GM18858 (cell line): ENCODE results near the gene LRMDA.

Experiments used
- ATAC-seq: cut with Tn5 transposase; IDR thresholded peaks from one replicate; pipeline ENCODE4 v1.9.1; 2021; ENCODE audit not compliant: unreplicated experiment

LRMDA gene

DNA sequence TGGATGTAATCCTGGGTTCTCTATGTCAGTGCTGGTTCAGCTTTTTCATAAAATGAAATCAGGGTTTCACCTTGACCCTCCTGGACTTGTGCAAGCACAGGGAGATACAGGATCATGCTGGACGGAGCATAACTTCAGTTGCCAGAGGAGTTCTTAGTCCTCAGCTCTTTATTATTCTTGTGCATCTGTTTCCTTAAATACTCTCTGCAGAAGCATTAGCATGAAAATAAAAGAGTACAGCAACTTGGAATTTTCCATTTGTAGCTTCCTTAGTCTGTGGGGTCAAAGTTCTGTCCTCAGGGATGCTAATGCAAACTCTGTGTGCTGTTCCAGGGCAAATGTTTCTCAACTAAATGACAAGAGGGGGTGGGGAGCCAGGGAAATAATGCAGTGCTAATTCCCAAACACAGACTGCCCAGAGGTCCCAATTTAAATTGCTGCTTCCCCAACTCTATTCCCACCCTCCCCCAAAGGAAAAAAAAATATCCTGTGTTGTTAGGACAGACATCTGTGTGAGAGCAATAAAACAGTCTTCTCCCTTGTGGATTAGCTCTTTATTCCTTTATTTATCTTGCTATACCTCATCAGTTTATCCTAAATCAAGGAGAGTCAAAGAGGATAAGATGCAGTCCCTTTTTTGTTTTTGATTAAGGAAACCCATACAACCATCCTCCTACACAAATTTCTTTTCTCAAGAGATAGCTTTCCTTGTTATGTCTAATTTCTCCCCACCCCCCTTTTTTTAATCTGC lies 905.0 kb downstream of the LRMDA start:
- ATAC-seq = no peak

DNA sequence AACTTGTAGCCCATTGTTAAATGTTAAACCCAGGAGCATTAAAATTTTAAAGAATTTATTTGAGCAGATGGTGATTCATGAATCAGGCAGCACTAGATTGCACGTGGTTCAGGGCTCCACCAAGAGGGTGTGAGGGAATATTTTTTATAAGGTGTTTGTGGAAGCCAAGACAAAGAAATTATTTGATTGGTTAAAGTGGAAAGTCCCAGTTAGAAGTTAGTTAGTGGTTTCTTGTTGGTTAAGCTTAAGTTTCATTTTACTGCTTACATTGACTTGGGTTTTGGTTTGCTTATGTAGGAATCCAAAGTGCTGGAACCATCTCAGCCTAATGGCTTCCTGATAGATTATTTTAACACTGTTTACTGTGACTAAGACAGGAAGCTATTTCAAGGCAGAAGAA lies 906.2 kb downstream of the LRMDA start:
- no peak for ATAC-seq

DNA sequence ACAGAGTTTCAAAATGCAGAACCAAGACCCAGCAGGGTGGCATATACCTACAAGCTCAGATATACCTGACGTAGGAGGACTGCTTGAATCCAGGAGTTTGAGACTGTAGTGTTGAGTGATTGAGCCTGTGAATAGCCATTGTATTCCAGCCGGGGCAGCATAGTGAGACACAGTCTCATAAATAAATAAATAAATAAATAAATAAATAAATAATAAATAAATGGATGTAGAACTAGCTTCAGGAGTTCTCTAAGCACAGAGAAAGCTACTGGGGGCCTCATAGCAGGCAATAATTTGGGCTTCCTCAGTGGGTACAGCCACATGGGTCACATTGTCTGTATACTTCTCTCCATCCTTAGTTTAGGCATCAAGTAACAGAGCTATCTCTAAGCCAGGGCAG lies 906.8 kb downstream of the LRMDA start:
- ATAC-seq = no peak

DNA sequence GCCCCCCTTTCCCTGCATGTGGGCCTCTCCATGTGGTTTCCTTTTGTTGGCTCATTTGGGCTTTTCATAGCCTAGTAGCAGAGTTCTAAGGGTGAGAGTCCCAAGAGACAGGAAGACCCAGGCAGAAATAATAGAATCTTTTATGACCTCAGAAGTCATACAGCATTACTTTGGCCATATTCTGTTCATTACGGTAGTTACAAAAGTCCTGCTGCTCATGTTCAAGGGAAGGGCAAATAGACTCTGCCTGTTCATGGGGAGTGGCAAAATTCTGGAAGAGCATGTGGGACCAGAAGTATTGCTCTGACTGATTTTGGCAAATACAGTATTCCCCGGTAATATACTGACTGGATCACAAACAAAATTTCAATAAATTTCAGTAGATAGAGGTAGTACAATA lies 910.3 kb downstream of the LRMDA start:
- ATAC-seq = no peak

DNA sequence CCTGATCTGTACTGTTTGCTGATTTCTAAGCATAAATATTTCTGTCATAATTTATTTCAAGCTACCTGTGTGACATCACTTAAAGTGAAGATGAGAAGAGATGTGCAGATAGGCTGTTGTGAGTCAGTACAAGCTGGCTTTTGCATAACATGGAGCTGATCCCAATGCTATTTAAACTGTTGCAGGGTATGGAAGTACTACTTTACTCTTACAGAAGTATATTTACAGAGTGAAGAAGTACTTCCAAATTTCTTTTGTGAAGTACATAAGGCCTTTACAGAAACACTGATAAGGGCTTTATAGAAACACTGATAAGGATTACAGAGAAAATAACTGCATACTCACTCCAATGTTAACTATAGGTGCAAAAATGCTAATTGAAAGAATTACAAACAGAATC lies 911.6 kb downstream of the LRMDA start:
- no peak for ATAC-seq

DNA sequence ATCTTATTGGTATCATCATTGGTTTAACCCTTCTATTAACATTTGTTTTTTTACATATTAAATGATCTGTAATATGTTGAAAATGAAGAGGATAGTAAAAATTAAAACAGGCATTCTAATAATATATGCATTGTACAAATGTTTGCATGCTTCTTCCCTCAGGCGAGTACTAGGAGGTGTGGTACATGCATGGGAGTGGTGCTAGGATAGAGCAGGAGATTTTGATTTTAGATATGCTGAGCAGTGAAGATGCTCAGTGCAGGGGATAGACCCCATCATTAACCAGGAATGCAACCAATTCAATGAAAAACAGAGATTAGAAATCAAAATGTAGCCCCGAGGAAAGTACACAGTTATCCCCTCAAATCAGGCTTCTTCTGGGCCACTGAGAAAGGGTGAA lies 916.4 kb downstream of the LRMDA start:
- no peak for ATAC-seq

DNA sequence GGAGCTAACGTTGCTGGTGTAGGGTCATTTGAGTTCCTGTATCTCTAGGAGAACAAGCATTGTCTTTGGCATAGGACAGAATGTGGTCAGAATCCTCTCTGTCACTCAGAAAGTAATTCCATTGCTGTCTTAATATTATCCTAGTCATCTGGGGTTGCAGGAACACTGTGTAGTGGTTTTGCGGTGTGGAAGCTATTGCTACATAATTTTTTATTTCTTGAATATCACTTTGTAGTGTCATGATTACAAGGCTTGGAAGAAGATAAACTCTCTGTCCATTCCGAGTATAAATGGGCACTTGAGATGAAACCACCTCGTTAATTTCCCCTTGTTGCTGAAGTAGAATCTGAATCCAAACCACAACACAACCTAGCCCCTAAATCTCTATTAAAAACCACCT lies 919.2 kb downstream of the LRMDA start:
- no peak for ATAC-seq

DNA sequence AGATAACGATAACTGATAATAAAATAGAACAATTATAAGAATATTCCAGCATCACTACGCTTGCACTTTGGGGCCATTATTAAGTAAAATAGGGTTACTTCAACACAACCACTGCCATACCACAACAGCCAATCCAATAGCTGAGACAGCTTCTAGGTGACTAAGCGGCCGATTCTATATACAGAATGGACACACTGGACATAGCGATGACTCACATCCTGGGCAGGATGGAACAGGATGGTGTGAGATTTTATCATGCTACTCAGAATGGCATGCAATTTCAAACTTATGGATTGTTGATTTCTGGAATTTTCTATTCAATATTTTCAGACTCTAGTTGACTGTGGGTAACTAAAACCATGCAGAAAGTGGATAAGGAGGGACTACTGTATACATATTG lies 920.9 kb downstream of the LRMDA start:
- ATAC-seq = no peak

DNA sequence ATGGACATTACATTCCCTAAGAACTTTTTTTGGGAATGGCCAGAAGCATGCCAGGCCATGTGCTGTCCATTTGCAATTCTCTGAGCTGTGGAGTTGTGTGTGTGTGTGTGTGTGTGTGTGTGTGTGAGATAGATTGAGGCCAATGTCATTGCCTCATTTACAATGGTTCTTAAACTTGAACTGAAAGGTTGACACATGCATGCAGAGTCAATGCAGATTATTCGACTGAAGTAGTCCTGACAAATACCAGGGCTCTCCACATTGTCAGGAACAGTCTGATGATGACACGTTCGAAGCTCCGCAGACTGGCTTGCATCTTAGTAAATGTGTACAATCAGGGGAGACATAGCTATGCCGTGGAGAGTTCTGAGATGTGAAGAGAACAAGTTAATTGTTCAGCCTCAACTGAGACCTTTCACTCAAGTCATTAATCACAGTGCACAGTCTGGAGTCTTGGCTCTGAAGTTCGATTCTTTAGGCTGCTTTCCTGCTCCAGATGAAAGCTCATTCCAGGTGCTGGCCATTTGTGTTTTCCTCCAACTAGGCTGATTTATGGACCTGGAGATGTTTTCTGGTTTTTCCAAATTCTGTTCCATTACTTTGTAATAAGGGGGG lies 921.9 kb downstream of the LRMDA start:
- no peak for ATAC-seq

DNA sequence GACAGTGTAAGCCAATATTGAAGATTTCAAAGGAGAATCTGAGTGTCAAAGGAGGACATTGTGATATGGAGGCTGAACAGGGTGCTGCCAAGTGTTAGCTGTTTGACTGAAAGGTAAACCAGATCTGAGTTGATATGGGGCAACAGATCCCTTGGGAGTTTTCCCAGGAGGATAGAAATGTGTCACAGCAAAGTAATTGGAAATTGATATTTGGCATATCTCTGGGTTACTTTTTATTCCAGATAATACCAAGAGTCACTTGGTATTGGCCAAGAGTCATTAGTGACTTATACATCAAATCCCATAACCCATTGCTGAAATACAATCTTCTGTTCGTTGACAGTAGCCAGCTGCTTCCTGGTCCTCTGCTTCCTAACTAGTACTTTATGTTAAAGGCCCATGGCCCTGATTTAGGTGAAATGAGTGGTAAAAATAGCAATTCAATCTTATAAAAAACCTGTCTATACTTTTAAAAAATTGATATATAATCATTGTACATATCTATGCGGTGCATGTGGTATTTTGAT lies 922.9 kb downstream of the LRMDA start:
- no peak for ATAC-seq

DNA sequence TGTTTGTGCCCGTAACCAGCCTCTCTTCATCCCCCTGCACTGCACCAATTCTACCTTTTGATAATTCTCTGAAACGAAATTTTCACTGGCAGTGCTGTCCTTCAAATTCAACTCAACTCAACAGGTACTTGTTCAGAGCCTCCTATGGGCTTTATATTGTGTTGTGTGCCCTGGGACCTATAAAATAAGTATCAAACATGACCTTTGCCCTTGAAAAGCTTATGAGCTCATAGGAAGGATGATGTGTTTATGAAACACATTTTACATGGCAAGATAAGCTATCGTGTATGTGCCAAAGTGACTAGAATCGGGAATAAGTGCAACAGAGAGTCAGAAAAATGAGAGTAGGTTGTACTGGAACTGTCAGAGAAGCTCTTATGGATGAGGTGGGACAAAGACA lies 923.5 kb downstream of the LRMDA start:
- no peak for ATAC-seq

DNA sequence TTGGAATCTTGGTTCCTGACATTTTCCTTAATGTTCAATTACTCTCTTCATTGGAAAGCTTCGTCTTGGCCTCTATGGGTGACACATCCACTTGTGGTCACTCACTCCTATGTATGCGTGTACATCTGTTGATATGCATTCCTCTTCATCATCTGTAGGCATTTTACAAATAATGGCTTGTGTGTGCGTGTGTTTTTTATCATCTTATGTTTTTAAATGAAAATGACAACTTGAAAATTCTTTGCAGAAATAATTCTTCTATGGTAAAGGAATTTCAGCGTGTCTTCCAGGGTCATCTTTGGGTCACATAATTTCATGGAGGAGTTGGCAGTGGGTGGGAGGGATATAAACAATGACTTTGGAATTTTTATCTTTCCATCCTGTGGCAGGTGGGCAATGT lies 925.1 kb downstream of the LRMDA start:
- ATAC-seq = no peak

DNA sequence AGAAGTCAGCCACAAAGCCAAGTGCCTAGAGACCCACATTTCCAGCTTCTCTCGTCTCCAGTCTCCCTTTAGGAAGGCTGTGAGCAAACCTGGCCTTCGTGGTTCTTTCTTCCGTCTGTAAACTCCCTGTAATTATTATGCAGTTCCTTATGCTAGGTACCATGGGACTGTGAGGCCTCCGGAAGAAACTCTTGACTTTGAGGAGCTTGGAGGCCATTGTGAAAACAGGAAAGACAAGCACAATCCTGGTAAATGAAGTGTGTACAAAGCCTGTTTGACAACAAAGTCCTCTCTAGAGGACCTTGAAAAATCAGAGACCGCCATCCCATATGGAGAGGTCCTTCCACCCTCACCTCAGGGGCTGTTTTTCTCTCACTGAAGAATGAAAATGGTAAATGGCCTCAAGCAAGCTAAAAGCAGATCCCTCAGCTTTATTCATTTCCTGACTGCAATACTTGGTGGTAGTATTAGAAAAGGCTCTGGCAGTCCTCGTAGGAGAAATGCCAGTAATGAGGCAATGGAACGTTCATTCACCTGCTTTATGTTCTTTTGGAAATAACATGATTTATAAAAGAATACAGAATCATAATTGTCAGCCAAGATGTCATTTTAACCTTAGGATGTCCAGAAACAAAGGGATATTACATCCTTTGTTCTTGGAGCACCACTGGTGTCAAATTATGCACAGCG lies 926.4 kb downstream of the LRMDA start:
- ATAC-seq = no peak

DNA sequence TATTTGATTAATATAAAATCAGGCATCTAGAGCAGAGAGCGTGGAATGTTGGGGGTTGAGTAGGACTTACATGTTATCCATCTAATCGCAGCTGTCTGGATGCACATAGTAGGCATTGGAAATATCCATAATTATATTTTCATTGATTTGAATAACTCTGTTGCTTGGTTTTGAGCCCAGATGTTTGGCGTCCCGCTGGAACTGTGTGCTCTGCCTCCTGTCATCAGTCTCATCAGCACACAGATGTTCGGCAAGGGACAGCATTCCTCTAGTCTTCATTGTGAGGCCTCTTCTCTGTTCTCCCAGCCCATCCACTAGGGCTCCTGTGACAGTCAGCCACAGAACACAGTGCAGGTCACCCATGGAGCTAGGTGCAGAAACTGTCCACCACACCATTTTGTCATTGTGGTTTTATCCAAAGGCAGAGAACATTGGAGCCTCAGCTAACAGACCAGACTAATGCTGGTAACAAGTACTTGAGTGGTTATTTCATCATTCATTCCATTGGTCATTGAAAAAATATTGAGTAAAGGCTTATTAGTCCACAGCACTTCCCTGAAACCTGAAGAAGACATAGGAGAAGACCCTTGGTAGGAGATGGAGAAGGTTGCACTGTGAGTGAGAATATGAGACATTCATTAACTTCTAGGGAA lies 927.4 kb downstream of the LRMDA start:
- ATAC-seq = no peak

DNA sequence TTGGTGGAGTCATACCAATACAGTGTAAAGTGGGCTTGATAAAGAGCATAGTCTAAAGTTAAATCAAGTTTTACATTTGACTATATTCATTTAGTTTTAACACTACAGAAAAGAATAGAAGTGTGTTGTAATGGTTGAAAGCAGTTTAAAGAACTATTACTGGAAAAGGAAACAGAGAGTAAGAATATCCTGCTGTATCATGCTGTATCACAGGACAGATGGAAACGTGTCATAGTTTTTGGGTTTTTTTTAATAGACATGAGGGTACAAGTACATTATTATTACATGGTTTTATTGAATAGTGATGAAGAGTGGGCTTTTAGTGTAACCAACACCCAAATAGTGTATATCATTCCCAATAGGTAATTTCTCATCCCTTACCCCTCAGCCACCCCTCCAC lies 944.3 kb downstream of the LRMDA start:
- ATAC-seq = no peak

DNA sequence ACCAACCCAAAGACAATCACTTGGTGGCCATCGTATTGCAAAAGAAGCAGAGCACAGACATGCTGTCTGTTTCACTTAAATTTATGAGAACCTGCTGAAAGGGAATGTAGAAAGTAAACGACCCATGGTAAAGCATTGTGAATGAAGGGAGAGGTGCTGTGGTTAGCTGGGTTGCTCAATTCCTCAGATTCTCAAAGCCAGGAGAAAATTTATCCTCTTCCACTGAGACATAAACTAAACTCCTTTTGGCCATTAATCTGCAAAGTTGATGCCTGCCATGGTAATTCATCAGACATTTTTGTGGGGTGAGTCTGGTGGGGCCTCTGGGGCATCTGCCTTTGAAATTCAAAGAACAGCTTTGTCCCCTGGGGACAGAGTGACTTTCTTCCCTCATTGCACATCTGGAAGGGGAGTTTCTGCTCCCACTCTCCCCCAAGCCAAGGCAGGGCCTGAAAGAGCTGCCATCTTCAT lies 951.0 kb downstream of the LRMDA start:
- ATAC-seq = no peak

DNA sequence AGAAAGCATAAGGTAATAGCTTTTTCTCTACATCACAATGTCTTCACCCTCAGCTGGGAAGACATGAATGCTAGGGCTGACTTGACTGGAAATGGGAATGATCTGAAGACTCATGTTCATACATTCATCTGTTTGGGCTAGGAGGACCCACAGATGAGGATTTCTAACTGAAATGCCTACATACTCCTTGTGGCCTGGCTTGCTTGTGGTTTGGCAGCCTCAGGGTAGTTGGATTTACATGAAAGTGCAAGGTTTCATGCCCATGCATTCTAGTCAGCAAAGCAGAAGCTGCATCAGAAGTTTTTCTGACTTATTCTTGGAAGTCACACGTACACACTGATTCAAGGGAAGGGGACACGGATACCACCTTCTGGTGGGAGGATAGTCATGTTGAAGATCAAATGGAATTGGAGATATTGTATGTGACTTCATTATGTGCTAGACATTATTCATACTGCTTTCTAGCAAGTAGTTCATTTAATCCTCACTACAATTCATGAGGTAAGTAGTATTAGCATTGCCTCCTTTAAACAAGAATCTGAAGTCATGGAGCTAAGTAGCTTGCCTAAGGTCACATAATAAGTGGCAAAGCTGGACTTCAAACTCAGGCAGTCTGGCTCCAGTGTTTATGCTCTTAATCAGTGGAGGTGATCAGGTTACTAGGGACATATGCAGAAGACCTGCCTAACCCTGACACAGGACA lies 957.0 kb downstream of the LRMDA start:
- ATAC-seq = no peak

DNA sequence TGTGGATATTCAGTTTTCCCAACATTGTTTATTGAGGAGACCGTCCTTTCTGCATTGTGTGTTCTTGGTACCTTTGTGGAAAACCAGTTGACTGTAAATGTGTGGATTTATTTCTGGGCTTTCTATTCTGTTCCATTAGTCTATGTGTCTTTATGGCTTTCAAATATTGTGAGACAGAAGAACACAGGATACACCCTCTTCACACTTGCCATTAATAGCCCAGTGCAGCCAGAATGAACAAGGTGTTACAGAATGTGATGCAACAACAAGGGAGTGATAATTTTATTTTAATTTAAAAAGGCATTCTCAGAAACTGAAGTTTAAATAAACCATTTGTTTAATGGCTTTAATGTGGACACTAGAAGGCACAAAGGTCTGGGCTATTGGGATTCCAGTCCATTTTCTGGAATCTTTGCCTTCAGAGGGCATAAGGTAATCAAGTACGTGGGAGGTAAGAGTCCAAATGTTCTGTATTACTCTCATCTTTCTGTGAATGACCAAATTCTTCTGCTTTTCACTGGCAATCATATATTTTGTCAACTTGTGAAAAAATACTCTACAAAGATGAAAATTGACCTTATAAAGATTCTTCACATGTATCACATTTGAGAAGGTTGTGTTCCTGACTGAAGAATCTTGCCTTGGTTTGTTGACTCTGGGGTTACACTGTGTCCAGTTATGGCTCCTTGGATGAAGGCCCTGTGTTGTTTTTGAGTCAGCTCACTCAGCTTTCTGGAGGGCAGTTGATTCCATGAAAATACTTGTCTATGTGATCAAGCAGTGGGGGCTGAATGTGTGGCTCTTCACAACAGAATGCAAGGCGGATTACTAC lies 962.7 kb downstream of the LRMDA start:
- no peak for ATAC-seq

DNA sequence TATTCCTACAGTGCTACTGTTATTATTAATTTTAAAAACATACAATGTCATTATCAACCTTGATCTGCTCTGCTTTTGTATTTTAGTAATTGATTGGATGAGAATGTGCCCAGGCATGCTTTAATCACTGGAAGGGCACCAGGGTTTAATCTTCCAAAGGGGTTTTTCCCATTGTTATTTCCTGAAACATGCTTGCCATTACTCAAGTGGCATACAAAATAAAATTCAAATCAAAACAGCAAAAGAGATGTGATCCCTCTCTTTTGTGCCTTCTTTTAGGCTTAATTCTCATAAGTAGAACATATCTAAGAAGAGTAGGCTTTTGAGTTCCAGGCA lies 963.3 kb downstream of the LRMDA start:
- ATAC-seq = no peak

DNA sequence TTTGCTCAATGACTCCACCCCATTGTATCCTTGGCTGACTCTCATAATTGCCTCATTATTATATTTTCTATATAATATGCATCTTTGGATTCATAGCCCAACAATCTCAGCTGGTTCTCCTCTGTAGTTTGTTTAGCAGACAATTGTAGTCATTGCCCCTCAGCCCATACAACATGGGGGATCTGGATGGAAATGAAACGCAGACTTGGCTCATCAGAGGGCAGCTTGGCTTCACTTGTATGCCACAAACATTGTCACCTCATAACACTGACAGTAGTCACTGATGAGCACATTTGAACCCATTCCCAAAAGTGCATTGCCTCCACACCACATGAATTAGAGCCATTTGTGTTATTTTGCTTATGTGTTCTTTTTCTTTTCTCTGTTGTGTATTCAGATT lies 963.8 kb downstream of the LRMDA start:
- ATAC-seq = no peak
